SH-SY5Y (cell line): ENCODE data around the gene GALNT18.

ENCODE experiments used
- GATA2 ChIP-seq: IDR thresholded peaks from 2 replicates; pipeline ENCODE4 v1.6.1; 2011; ENCODE audit warnings: mild to moderate bottlenecking, low read depth, low read length
- GATA3 ChIP-seq: IDR thresholded peaks from 2 replicates; pipeline ENCODE4 v1.6.1; 2011; ENCODE audit warnings: low read depth, mild to moderate bottlenecking, low read length, moderate library complexity

DNA sequence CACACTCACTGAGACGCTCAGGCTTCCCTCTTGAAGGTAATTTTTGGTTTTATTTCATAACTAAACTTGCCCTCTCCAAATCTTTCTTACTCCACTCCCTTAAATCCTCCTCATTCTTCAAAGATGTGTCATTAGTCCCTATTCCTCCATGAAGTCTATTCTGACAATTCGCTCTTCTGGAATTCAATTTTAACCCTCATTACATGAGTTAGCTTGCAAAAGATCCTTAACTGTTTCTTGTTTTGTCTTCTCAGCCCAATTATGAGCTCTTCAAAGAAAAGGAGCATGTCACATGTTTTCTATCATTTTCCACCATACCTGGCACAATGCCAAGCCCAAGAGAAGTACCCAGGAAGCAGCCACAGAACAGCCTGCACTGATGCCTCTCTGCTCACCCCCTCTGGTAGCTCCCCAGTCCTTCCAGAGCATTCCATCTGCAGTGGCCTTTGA is 13.0 kb downstream of the GALNT18 start:
- no peak for TF ChIP-seq GATA3
- TF ChIP-seq GATA2 = no peak
